ENCODE measurements around the gene ITPR2. TPM values are rescaled to one million over a fixed set of nuclear protein-coding genes. Genes with fewer than 3 reads are reported as not detected.

ITPR2 gene
- total and polyA plus RNA-seq, 2 of the 13 experiments (the other 11 are each of a cell fraction or from before 2014, with no cell fraction given) = 31.9 to 81.9 TPM

GRCh38 chr12:26372866-26373265 lies 460.1 kb downstream of the ITPR2 start (continued):
- no peak for TF ChIP-seq HNRNPLL (IDR thresholded peaks at IDR 0.05; ENCODE audit: low read depth, low read length, poor library complexity, severe bottlenecking)
- no peak for TF ChIP-seq TARDBP (CRISPR knock-in tag; IDR thresholded peaks at IDR 0.05)
- no peak for TF ChIP-seq NFE2L1 (CRISPR knock-in tag; IDR thresholded peaks at IDR 0.05; ENCODE audit: borderline replicate concordance)
- TF ChIP-seq ZNF382 (CRISPR knock-in tag; IDR thresholded peaks at IDR 0.05; ENCODE audit: borderline replicate concordance) = no peak
- TF ChIP-seq TFE3 (CRISPR knock-in tag; IDR thresholded peaks at IDR 0.05) = no peak
- no peak for TF ChIP-seq SKIL (CRISPR knock-in tag; IDR thresholded peaks at IDR 0.05; ENCODE audit: borderline replicate concordance)
- no peak for TF ChIP-seq ZNF281 (CRISPR knock-in tag; IDR thresholded peaks at IDR 0.05; ENCODE audit: borderline replicate concordance)
- no peak for TF ChIP-seq NFRKB (IDR thresholded peaks at IDR 0.05)
- no peak for TF ChIP-seq NCOA1 (CRISPR knock-in tag; IDR thresholded peaks at IDR 0.05)
- no peak for TF ChIP-seq TCF7L2 (IDR thresholded peaks at IDR 0.05; ENCODE audit: low read depth, low read length)
- no peak for TF ChIP-seq SNRNP70 (IDR thresholded peaks at IDR 0.05; ENCODE audit: low read depth, low read length)
